HG03159 (cell line): ENCODE measurements around the gene AQP1.

Experiments
- ATAC-seq: cut with Tn5 transposase; IDR thresholded peaks from one replicate; pipeline ENCODE4 v1.9.1; 2021; ENCODE audit warnings: mild to moderate bottlenecking, moderate library complexity; ENCODE audit not compliant: unreplicated experiment

The AQP1 gene

DNA sequence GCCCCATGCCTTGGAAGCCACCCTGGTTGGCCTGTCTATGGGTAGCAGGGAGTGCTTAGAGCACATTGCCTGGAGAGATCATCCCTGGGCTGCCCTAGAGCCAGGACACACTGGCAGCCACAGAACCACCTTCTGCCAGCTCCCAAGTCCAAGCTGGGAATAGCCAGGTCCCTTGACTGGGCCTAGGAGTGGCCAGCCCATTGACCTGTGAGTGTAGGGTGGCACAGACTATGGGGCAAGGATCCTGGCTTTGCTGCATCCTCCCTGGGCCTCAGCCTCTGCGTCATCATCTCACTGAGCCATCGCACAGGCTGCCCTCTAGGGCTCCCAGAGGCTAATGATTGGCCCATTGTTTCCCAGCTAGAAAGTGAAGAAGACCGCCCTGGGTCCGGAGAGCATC lies 7.0 kb downstream of the AQP1 start:
- no peak for ATAC-seq

DNA sequence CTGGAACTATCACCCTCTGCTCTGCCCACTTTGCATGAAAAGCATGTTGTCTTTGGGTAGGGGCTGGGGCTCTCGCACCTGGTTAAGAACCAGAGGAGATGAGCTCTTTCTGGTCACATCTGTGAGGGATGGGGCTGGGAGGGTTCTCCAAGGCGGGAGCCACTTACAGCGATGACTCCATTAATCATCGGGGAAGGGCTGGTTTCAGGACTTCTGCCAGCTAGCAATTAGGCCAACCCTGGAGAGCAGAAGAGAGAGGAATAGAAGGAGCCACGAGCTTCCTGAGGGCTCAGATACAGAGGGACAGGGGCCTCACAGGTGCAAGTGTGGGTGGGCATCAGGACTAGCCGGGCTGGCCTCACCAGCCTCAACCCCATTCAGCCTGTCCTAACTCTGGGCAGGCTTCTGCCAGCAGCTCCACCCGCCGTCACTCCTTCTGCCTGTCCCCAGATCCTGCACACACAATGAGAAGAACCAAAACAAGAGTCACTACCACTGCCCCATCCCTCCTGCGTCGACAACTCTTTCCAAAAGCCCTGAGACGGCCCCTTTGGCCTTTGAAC lies 8.4 kb downstream of the AQP1 start:
- ATAC-seq = no peak

DNA sequence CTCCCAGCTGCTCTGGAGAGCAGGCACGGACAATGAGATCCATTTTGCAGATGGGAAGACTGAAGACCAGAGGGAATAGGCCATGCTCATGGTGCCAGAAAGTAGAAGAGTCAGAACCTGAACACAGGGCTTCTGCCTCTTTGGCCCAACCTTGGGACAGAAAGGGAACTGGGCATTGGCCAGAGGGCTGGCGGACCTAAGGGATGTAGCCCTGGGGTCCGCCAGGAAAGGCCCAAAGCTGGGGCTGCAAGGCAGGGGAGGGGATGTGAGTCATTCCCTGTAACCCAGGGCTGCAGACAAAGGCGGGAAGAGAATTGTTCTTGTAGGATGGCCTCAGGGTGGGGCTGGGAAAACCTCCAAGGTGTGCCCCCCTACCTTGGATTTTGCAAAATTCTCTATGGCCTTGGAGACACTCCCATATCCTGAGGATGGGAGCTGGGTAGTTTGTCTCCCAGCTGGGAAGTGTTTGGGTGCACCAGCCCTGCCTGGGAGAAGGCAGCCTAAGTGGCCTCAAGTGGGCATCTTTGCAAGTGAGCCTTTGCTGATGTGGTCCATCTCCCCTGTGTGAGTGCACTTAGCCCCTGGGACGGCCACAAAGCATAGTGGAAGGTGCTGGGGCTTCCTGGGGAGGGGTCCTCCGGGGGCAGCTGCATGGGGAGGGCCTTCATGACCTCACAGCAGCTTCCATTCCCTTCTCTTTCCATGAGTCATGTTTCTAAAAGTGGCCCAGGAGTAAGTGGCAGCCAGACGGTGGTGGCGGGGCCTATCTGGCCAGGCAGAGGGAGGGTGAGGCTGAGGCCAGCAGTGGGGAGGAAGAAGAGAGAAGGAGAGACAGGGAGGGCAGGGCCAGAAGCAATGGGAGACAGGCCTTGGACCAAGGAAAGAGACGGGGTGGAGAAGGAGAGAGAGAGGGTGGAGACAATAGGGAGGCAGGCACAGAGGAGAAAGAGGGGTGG lies 9.2 kb downstream of the AQP1 start:
- ATAC-seq = no peak

DNA sequence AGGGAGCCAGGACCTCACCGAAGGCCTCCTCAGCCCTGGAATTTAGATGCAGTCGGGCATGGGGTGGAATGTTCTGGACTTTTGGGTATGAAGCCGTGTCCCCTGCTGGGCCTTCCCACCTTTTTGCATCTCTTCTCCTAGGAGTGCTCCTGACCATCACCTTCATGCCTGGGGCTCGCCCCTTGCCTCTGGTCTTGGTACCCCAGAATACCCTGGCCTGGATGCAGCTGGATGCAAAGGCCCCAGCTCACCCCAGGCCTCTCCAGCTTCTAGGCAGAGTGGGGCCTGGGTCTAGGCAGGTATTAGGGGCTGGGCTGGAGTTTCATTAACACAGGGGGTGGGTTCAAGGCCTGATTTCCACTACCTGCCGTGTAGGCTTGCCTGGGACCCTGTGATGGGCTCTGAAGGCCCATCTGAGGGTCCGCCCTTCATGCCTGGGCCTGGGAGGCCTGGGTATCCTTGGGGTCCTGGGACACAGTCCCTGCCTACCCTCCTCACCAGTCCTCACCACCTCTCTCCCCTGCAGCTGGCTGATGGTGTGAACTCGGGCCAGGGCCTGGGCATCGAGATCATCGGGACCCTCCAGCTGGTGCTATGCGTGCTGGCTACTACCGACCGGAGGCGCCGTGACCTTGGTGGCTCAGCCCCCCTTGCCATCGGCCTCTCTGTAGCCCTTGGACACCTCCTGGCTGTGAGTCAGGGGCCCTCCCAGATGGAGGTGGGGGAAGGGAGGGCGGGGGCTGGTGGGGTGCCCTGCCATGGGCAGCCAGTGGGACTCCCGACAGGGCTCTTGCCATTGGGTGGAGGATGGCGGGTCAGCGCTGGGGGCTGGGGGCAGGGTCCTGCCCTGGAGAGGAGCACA lies 10.1 kb downstream of the AQP1 start:
- no peak for ATAC-seq

DNA sequence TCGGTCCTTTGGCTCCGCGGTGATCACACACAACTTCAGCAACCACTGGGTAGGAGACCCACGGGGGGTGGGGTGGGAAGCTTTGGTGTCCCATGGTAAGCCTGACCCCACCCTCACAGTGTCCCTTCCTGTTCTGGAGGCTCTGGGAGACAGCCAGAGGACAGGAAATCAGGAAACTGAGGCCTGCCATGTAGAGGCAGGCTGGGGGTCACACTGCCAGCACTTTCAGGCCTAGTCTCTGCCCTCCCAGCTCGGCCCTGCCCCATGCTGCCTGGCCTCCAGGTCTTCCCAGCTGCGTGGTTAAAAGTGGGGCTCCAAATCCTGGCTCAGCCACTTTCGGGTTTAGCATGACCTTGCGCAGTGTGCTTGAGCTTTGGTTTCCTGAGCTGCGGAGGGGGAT lies 10.9 kb downstream of the AQP1 start:
- ATAC-seq = no peak

DNA sequence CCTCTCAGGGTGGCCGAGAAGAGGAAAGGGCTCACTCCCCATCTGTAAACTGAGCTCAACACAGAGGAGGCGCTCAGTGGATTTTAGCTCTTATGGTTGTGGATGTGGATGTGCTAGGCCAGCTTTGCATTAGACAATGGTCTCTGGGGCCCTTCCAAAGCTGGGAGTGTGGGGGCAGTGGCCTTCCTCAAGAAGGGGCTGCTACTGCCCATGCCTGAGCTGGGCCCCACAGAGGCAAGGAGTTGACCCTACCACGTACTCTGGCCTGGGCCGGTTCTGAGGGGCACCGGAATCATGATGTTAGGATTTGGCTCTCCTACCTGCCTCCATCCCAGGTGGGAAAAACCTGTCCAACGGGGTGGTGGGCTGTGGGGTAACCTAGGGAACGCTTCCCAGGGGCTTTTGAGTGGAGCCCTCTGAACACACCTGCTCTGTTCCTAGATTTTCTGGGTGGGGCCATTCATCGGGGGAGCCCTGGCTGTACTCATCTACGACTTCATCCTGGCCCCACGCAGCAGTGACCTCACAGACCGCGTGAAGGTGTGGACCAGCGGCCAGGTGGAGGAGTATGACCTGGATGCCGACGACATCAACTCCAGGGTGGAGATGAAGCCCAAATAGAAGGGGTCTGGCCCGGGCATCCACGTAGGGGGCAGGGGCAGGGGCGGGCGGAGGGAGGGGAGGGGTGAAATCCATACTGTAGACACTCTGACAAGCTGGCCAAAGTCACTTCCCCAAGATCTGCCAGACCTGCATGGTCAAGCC lies 11.5 kb downstream of the AQP1 start:
- ATAC-seq = no peak

DNA sequence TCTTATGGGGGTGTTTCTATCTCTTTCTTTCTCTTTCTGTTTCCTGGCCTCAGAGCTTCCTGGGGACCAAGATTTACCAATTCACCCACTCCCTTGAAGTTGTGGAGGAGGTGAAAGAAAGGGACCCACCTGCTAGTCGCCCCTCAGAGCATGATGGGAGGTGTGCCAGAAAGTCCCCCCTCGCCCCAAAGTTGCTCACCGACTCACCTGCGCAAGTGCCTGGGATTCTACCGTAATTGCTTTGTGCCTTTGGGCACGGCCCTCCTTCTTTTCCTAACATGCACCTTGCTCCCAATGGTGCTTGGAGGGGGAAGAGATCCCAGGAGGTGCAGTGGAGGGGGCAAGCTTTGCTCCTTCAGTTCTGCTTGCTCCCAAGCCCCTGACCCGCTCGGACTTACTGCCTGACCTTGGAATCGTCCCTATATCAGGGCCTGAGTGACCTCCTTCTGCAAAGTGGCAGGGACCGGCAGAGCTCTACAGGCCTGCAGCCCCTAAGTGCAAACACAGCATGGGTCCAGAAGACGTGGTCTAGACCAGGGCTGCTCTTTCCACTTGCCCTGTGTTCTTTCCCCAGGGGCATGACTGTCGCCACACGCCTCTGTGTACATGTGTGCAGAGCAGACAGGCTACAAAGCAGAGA lies 12.2 kb downstream of the AQP1 start:
- no peak for ATAC-seq

DNA sequence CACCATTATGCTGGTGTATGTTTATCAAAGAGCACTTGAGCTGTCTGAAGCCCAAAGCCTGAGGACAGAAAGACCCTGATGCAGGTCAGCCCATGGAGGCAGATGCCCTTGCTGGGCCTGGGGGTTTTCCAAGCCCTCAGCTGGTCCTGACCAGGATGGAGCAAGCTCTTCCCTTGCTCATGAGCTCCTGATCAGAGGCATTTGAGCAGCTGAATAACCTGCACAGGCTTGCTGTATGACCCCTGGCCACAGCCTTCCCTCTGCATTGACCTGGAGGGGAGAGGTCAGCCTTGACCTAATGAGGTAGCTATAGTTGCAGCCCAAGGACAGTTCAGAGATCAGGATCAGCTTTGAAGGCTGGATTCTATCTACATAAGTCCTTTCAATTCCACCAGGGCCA lies 13.0 kb downstream of the AQP1 start:
- no peak for ATAC-seq

DNA sequence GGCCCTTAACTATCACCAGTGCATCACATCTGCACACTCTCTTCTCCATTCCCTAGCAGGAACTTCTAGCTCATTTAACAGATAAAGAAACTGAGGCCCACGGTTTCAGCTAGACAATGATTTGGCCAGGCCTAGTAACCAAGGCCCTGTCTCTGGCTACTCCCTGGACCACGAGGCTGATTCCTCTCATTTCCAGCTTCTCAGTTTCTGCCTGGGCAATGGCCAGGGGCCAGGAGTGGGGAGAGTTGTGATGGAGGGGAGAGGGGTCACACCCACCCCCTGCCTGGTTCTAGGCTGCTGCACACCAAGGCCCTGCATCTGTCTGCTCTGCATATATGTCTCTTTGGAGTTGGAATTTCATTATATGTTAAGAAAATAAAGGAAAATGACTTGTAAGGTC lies 13.5 kb downstream of the AQP1 start:
- no peak for ATAC-seq

DNA sequence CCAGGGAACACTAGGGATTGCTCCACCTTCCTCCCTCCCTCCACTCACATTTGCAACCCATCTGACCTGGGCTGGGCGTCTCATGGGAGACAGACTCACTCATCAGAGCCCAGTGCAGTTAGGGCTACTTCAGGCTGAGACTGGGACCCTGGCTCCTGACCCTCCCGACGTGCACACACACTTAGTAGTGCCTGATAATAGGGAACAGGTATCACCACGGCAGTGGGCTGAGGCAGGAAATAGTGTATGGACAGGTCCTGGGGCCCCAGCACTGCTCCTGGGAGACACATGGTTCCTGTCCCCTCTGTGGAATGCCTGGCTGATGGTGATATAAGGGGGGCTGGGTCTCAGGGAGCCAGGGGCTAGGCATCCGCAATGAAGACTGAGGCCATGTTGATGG lies 14.3 kb downstream of the AQP1 start:
- no peak for ATAC-seq

DNA sequence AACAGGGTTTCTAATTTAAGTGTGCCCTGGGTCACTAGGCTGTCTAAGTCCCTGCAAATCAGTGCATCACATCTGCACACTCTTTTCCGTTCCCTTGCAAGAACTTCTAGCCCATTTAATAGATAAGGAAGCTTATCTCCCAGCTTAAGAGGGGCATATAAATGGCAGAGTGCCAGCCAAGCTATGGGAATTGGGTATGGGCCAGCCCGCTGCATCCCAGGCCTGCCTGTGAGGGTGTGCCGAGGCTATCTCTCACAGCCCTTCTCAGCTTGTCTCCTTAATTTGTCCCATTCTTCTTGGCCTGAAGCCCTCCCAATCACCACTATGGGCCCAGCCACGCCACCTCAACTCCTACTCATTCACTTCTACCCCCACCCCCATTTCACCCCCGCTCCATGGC lies 14.7 kb downstream of the AQP1 start:
- ATAC-seq = no peak

DNA sequence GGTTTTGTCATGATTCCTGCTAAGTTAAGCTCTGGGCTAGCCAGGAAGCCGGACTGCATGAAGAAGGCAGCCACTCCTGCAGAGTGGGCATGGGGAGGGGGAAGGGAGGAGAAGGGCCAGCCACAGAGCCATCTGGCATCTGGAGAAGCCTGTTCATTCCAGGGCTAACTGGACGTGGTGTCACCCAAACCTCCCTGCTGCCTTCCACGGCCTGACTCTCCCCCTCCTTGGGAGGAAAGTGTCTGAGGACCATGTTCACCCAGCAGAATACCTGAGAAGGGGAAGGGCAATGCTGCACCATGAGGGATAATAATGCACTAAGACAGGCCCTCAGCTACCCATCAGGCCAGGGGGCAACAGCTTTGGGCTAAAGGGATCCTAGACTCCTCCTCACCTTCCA lies 15.4 kb downstream of the AQP1 start:
- no peak for ATAC-seq

DNA sequence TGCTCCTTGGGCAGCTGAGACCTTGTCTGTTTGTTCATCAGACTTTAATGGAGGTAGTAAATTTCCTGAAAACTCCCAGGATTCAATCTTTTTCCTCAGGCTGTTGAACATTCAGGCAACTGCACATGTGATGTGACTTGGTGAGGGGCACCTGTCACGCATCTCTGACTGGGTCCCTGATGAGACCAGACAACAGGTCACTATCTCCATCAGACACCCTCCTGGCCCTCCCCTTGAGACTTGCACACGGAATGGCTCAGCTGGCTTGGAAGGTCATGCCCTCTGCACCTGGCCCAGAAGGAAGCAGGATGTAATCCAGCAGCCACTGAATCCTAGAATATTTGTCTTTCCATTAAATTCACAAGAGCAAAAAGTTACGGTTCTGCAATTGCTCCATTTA lies 15.9 kb downstream of the AQP1 start:
- ATAC-seq = no peak

DNA sequence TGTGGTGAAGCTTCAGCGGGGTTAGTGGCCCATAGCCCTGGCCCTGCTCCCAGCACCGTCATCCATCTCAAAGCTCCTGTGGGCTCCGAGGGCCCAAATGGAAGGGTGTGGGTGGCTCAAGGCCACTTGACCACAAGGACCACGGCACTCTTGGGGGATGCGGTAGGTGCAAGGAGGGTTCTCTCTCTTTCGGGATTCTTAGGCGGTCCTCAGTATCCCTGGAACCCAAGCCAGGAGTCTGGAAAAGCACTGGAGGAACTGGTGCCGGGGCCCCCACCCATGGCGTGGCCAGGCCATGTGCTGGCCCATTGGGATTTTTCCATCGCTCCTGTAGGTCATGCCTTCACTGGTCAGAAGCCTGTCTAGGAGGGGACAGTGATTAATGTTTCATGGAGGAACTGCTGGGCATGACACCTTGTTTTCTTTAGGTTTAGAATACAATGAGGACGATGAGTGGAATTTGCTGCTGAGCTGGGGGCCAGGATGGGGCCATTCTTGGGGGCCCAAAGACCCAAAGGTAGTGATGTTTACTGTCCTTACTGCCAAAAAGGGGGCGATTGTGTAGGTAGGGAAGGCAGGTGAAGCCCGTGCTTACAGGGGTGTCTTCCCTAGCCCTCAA lies 16.7 kb downstream of the AQP1 start:
- no peak for ATAC-seq

DNA sequence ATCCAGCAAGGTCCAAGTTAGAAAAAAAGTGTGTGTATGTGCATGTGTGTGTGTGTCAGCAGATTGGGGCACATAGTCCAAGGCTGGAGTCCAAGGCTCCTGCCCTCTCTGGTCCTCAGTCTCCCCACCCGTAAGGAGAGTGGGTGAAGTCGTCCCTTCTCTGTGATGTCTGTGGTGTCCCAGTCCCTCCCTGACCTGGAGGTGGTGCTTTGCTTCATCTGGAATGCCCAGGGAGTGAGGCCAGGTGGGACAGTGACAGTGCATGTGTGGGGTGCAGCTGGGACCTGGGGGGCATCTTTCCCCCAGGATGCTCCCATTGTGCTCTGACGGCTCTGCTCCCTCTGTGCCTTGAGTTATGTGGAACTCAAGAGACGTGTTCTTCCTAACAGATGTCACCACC lies 18.0 kb downstream of the AQP1 start:
- no peak for ATAC-seq

DNA sequence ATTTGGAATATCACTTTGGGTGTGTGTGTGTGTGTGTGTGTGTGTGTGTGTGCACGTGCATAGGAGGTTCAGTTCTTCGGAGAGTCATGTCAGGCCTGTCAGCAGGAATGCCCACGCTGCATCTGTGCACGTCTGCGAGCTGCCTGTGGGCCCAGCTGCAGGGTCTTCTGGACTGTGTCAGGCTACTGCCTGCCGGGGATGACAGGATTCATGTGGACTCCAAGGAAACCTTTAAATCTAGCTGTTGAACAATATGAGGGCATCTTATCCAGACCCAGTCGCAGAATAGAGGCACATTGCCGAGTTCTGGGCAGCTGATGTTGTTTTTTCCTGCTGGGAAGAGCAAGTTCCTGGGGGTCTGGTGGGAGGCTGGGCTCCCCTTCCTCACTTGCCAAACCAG lies 19.0 kb downstream of the AQP1 start:
- ATAC-seq = no peak

DNA sequence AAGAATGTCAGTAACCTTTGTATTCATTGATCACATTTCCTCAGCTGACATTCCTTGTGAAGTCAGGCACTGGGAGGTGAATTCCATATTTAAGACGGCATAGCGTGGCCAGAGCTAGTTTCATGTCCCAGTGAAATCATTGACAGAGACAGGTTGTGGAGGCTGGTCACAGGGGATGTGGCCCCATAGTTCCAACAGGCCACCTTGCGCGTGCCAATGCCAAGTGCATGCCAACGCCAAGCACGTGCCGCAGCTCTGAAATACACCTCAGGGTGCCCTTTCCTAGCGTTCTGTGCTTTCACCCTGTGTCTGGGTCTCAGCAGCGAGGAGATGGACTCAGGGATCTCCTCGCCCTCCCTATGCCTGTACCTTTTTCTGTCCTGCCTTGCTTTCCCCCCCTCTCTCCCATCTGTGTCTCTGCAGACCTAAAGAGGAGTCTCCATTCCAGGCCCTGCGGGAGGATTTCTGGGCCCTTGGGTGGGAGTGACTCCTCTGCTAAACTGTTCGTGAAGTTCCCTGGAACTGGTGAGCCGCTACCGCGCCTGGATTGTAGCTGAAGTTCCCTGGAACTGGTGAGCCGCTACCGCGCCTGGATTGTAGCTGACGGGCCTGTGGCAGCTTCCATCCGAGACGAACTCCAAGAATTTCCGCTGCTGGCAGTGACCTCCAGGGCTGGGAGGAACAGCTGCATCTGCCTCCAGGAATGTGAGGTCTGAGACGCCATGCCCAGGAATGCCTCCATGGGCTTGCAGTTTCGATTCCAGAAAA lies 19.7 kb downstream of the AQP1 start:
- no peak for ATAC-seq

DNA sequence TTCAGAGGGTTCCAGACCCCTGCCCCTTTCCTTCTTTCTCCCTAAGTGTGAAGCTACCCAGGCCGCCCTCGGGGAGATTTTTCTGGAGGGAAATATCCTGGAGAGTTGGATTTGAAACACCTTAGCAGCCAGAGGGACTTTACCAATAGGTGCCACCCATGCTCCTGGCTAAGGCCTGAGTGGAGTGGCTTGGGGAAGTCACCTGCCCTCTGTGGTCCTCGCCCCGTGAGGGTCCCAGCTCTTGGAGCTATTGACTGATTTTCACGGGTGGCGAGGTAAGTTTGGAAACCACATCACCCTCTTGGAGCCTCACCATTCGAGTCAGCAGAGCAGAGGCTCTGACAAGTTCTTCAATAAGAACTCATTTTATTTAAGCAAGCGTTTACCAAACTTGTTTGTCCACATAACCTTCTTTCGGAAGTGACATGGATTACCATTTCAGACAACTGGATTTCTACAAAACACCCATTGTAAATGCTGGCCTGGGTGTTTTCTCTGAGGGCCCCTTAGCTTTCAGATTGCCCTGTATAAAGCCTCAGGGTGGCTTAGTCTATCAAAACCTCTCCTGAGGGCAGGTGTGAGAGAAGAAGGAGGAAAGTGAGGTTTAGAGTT lies 20.4 kb downstream of the AQP1 start:
- ATAC-seq = no peak

DNA sequence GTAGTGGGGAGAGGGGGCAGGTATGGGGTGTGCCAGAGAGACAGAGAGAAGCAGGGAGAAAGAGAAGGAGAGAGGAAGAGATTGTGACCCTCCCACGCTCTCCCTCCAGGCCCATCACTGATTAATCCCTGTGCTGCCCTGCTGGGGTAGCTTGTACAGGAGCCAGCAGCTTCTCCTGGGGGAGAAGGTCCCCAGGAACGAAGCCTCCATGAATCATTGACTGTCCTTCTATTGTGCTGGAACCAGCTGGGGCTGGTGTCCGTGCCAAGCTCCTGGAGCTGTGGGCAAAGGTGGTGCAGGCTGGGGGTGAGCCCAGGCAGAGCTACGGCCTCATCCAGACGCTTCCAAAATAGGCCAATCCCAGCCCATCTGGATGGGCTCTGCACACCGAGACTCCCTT lies 20.9 kb downstream of the AQP1 start:
- ATAC-seq = no peak
